ENCODE results near the gene SMO. TPM values are rescaled to one million over a fixed set of nuclear protein-coding genes. Genes with fewer than 3 reads are reported as not detected.

SMO gene
- total and polyA plus RNA-seq, 2 donors (not counting 3 experiments of a cell fraction or from before 2014, with no cell fraction given), result 13.2 to 16.5 TPM

DNA sequence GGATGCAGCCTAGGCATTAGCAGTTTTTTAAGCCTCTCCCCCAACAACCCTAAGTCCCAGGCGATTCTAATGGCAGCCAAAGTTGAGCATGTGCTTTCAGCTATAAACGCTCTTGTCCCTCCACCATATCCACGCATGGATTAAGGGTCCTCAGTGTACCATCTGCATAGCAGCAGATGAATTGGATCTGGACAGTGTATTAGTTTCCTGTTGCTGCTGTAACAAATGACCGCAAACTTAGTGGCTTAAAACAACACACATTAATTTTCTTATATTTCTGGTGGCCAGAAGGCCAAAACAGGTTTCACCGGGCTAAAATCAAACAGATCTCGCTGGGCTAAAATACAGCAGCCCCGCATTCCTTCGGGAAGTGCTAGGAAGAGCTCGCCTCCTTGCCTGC lies 30.8 kb upstream of the SMO start:
- Histone ChIP-seq H3K27me3 (ENCODE audit: control insufficient read depth in 2 of 2, insufficient read depth in 2 of 2, low read length in 2 of 2) (peaks cover 11 to 15% of the 10 kb centered on the region in 2 experiments), H3K4me1 (ENCODE audit: control insufficient read depth, extremely low read depth, insufficient read depth, low read length) (no peaks in the 10 kb centered on the region), H2AFZ (ENCODE audit: low read depth, low read length) (no peak overlapping the region), H3K79me2 (ENCODE audit: control insufficient read depth, insufficient read depth, low read length) (no peaks in the 10 kb centered on the region), H3K36me3 (ENCODE audit: control insufficient read depth in 2 of 2, extremely low read depth in 1 of 2, insufficient read depth in 2 of 2, low read length in 2 of 2) (no peaks in the 10 kb centered on the region), H4K20me1 (replicated peaks; ENCODE audit: control insufficient read depth, extremely low read depth, insufficient read depth, low read length) (no peaks in the 10 kb centered on the region), H3K4me3 (replicated peaks in 1 of 3; ENCODE audit: insufficient read depth in 1 of 3, low read depth in 1 of 3, low read length in 3 of 3) (no peak overlapping the region), H3K9ac (replicated peaks; ENCODE audit: extremely low read depth, insufficient read depth, low read length) (no peak overlapping the region), H3K4me2 (ENCODE audit: insufficient read depth, low read length) (no peak overlapping the region), H3K9me3 (replicated peaks; ENCODE audit: control insufficient read depth, insufficient read depth, low read length) (no peaks in the 10 kb centered on the region), H3K9me1 (replicated peaks; ENCODE audit: control insufficient read depth, extremely low read depth, insufficient read depth, low read length) (no peaks in the 10 kb centered on the region), H3K27ac (ENCODE audit: insufficient read depth, low read depth, low read length) (no peak overlapping the region)
- intact Hi-C loops (cut with micrococcal nuclease), result no loop called here
- DNase-seq (ENCODE audit: low read depth, low spot score) (no peak), FAIRE-seq (no peak)
- no TSS peak for BruUV-seq (replicated peaks)
- dilution Hi-C loops (cut with MboI; ENCODE audit: extremely low pct_ligation_motif_present, low sequenced_read_pairs), result no loop called here
- TF ChIP-seq JUN (IDR thresholded peaks at IDR 0.05; ENCODE audit: borderline replicate concordance, insufficient read depth, insufficient read length, low read depth) (no peak), EZH2 (IDR thresholded peaks at IDR 0.05; ENCODE audit: borderline replicate concordance, low read depth, low read length, severe bottlenecking) (no peak), POLR2A (IDR thresholded peaks at IDR 0.05; ENCODE audit: low read depth, low read length) (no peak), GATA2 (IDR thresholded peaks at IDR 0.05; ENCODE audit: insufficient read depth, insufficient read length, low read depth, low read length) (no peak), MYC (IDR thresholded peaks at IDR 0.05; ENCODE audit: low read depth, low read length) (no peak), CTCF (IDR thresholded peaks at IDR 0.05; ENCODE audit: extremely low read depth in 1 of 2, insufficient read depth in 1 of 2, low read depth in 1 of 2, low read length in 2 of 2) (no peak), POLR2AphosphoS5 (IDR thresholded peaks at IDR 0.05; ENCODE audit: insufficient read depth, low read depth, low read length) (no peak), FOS (IDR thresholded peaks at IDR 0.05; ENCODE audit: borderline replicate concordance, insufficient read depth, low read length) (no peak)
- TF ChIP-seq, protein P1, sequence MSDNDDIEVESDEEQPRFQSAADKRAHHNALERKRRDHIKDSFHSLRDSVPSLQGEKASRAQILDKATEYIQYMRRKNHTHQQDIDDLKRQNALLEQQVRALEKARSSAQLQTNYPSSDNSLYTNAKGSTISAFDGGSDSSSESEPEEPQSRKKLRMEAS (IDR thresholded peaks at IDR 0.05; ENCODE audit: insufficient read depth, insufficient read length), result no peak
- CTCF ChIA-PET, result interaction anchor here (1.6 kb wide), 1 partner anchor 53 kb away, joined by 4 read pairs; no protein-coding TSS in a partner anchor
- POLR2A ChIA-PET, result no interaction called here

All from endothelial cell of umbilical vein (primary cell).